Stimulated activated CD4-positive, alpha-beta T cell treated with anti-CD3 and anti-CD28 coated beads, Interleukin-2, amount 100 ng/mL, for 24 hours (primary cell): ENCODE measurements around the gene PPP2R2C.

Experiments used
- DNase-seq, 2 donors: peaks; one replicate each; pipeline ENCODE4 v3.0.0-alpha.2; 2020

The PPP2R2C gene

GRCh38 chr4:6467600-6467999 lies 4.8 kb downstream of the PPP2R2C start:
- DNase-seq = no peak

GRCh38 chr4:6466756-6467381 lies 5.5 kb downstream of the PPP2R2C start:
- no peak for DNase-seq

GRCh38 chr4:6465955-6466354 lies 6.5 kb downstream of the PPP2R2C start:
- DNase-seq = no peak

GRCh38 chr4:6464842-6465588 lies 7.4 kb downstream of the PPP2R2C start:
- no peak for DNase-seq

- DNase-seq = no peak
Observed at GRCh38 chr4:6463311-6464289, 8.8 kb downstream of the PPP2R2C start.

- no peak for DNase-seq
Observed at GRCh38 chr4:6461301-6462165, 10.9 kb downstream of the PPP2R2C start.

- no peak for DNase-seq
Observed at GRCh38 chr4:6460876-6461275, 11.5 kb downstream of the PPP2R2C start.

GRCh38 chr4:6458528-6458927 lies 13.9 kb downstream of the PPP2R2C start:
- DNase-seq = no peak

- no peak for DNase-seq
Observed at GRCh38 chr4:6456450-6456849, 16.0 kb downstream of the PPP2R2C start.

- DNase-seq = no peak
Observed at GRCh38 chr4:6454112-6454910, 18.1 kb downstream of the PPP2R2C start.

GRCh38 chr4:6453688-6453990 lies 18.8 kb downstream of the PPP2R2C start:
- DNase-seq = no peak

- DNase-seq = no peak
Observed at GRCh38 chr4:6452897-6453687, 19.3 kb downstream of the PPP2R2C start.

- no peak for DNase-seq
Observed at GRCh38 chr4:6452116-6452896, 20.1 kb downstream of the PPP2R2C start.

GRCh38 chr4:6451309-6451708 lies 21.1 kb downstream of the PPP2R2C start:
- DNase-seq = no peak

- no peak for DNase-seq
Observed at GRCh38 chr4:6450709-6451108, 21.7 kb downstream of the PPP2R2C start.

- DNase-seq = no peak
Observed at GRCh38 chr4:6449746-6450369, 22.6 kb downstream of the PPP2R2C start.

GRCh38 chr4:6449335-6449734 lies 23.1 kb downstream of the PPP2R2C start:
- DNase-seq = no peak

- no peak for DNase-seq
Observed at GRCh38 chr4:6448476-6449170, 23.8 kb downstream of the PPP2R2C start.

- no peak for DNase-seq
Observed at GRCh38 chr4:6447672-6448171, 24.7 kb downstream of the PPP2R2C start.
